Measurements from ENCODE around the gene ANKK1. TPM values are rescaled to one million over a fixed set of nuclear protein-coding genes. Genes with fewer than 3 reads are reported as not detected.

ANKK1 gene
- total and polyA plus RNA-seq, 4 donors, result 0.01 to 0.08 TPM; not detected in 2

DNA sequence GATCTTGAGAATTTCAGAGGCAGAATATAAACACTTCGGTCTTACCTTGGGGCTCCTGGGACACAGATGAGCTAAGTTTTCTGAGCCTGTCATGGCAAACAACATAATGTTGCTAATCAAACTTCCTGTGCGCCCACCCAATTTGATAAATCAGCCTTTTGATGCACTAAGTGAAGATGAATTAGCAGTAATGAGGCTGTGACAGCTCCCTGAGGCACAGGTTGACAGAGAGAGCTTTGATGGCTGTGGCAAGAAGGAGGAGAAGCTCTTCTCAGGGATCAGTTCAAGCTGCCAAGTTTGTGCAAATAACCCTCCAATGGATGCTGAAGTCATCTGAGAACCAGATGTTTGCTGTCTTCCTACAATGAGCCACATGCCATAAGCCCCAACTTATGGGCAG is 53.2 kb downstream of the ANKK1 start:
- DNase-seq (ENCODE audit: low spot score), result no peak
- 74% methylated on average over 2 of the region's 2 CpGs for WGBS
- H3K9me3 ChIP-seq (ENCODE audit: control insufficient read depth in 4 of 4, low read length in 3 of 4), result no peaks in the 10 kb centered on the region
- H3K9ac ChIP-seq (ENCODE audit: low read depth in 1 of 2, low read length in 2 of 2), result no peak overlapping the region
- no peak overlapping the region for H3K27ac ChIP-seq (ENCODE audit: low read depth in 1 of 2, low read length in 2 of 2)
- H3K36me3 ChIP-seq (ENCODE audit: control insufficient read depth in 4 of 4, insufficient read depth in 3 of 4, low read depth in 1 of 4, low read length in 3 of 4), result no peaks in the 10 kb centered on the region
- no peaks in the 10 kb centered on the region for H3K4me1 ChIP-seq (ENCODE audit: control insufficient read depth in 4 of 4, insufficient read depth in 4 of 4, low read length in 3 of 4)
- peaks cover 0 to 7% (median 0%) of the 10 kb centered on the region in 4 donors for H3K27me3 ChIP-seq (ENCODE audit: control insufficient read depth in 4 of 4, insufficient read depth in 4 of 4, low read length in 3 of 4)
- no peak overlapping the region for H3K4me3 ChIP-seq (ENCODE audit: low read depth in 1 of 3, low read length in 3 of 3)
- TF ChIP-seq, protein P1, sequence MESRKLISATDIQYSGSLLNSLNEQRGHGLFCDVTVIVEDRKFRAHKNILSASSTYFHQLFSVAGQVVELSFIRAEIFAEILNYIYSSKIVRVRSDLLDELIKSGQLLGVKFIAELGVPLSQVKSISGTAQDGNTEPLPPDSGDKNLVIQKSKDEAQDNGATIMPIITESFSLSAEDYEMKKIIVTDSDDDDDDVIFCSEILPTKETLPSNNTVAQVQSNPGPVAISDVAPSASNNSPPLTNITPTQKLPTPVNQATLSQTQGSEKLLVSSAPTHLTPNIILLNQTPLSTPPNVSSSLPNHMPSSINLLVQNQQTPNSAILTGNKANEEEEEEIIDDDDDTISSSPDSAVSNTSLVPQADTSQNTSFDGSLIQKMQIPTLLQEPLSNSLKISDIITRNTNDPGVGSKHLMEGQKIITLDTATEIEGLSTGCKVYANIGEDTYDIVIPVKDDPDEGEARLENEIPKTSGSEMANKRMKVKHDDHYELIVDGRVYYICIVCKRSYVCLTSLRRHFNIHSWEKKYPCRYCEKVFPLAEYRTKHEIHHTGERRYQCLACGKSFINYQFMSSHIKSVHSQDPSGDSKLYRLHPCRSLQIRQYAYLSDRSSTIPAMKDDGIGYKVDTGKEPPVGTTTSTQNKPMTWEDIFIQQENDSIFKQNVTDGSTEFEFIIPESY (IDR thresholded peaks at IDR 0.05), result no peak
- no peak for TF ChIP-seq RAD21 (IDR thresholded peaks at IDR 0.05)
- TF ChIP-seq HNF4A (conservative IDR thresholded peaks at IDR 0.05), result no peak
- TF ChIP-seq HNF4G (IDR thresholded peaks at IDR 0.05), result no peak
- no peak for TF ChIP-seq GABPA (IDR thresholded peaks at IDR 0.05 in 1 of 2, conservative IDR thresholded peaks at IDR 0.05 in 1 of 2)
- TF ChIP-seq, protein P2, sequence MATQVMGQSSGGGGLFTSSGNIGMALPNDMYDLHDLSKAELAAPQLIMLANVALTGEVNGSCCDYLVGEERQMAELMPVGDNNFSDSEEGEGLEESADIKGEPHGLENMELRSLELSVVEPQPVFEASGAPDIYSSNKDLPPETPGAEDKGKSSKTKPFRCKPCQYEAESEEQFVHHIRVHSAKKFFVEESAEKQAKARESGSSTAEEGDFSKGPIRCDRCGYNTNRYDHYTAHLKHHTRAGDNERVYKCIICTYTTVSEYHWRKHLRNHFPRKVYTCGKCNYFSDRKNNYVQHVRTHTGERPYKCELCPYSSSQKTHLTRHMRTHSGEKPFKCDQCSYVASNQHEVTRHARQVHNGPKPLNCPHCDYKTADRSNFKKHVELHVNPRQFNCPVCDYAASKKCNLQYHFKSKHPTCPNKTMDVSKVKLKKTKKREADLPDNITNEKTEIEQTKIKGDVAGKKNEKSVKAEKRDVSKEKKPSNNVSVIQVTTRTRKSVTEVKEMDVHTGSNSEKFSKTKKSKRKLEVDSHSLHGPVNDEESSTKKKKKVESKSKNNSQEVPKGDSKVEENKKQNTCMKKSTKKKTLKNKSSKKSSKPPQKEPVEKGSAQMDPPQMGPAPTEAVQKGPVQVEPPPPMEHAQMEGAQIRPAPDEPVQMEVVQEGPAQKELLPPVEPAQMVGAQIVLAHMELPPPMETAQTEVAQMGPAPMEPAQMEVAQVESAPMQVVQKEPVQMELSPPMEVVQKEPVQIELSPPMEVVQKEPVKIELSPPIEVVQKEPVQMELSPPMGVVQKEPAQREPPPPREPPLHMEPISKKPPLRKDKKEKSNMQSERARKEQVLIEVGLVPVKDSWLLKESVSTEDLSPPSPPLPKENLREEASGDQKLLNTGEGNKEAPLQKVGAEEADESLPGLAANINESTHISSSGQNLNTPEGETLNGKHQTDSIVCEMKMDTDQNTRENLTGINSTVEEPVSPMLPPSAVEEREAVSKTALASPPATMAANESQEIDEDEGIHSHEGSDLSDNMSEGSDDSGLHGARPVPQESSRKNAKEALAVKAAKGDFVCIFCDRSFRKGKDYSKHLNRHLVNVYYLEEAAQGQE (IDR thresholded peaks at IDR 0.05), result no peak
- TF ChIP-seq, protein P3, sequence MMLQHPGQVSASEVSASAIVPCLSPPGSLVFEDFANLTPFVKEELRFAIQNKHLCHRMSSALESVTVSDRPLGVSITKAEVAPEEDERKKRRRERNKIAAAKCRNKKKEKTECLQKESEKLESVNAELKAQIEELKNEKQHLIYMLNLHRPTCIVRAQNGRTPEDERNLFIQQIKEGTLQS (IDR thresholded peaks at IDR 0.05), result no peak
- no peak for TF ChIP-seq TAF1 (conservative IDR thresholded peaks at IDR 0.05)
- no peak for TF ChIP-seq FOXA1 (IDR thresholded peaks at IDR 0.05)
- TF ChIP-seq, protein P4, sequence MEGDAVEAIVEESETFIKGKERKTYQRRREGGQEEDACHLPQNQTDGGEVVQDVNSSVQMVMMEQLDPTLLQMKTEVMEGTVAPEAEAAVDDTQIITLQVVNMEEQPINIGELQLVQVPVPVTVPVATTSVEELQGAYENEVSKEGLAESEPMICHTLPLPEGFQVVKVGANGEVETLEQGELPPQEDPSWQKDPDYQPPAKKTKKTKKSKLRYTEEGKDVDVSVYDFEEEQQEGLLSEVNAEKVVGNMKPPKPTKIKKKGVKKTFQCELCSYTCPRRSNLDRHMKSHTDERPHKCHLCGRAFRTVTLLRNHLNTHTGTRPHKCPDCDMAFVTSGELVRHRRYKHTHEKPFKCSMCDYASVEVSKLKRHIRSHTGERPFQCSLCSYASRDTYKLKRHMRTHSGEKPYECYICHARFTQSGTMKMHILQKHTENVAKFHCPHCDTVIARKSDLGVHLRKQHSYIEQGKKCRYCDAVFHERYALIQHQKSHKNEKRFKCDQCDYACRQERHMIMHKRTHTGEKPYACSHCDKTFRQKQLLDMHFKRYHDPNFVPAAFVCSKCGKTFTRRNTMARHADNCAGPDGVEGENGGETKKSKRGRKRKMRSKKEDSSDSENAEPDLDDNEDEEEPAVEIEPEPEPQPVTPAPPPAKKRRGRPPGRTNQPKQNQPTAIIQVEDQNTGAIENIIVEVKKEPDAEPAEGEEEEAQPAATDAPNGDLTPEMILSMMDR (IDR thresholded peaks at IDR 0.05; ENCODE audit: low read depth, low read length, missing input control), result no peak
- TF ChIP-seq EGR1 (IDR thresholded peaks at IDR 0.05; ENCODE audit: low read depth in 2 of 2), result no peak
- TF ChIP-seq, protein P5, sequence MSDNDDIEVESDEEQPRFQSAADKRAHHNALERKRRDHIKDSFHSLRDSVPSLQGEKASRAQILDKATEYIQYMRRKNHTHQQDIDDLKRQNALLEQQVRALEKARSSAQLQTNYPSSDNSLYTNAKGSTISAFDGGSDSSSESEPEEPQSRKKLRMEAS (IDR thresholded peaks at IDR 0.05), result no peak
- TF ChIP-seq SP1 (IDR thresholded peaks at IDR 0.05), result no peak
- TF ChIP-seq NR2F2 (IDR thresholded peaks at IDR 0.05), result no peak
- TF ChIP-seq RXRA (IDR thresholded peaks at IDR 0.05), result no peak
- TF ChIP-seq FOXA2 (IDR thresholded peaks at IDR 0.05), result no peak

Data from liver (tissue), 9 donors.